BJ (cell line): ENCODE results near the gene GPRC5B. TPM values are rescaled to one million over a fixed set of nuclear protein-coding genes. Genes with fewer than 3 reads are reported as not detected.

ENCODE experiments used
- CTCF ChIA-PET: fragments of 350-600 bp; formaldehyde crosslinking; extraction: SDS; loops from one replicate; lab custom pipeline; 2021; ENCODE audit warnings: antibody characterized with exemption, inconsistent platforms; lab: Yijun Ruan, JAX
- POLR2A ChIA-PET: fragments of 300-600 bp; sonication (Branson Sonifier 250); formaldehyde crosslinking; extraction: SDS; loops from one replicate; lab custom pipeline; 2021; ENCODE audit warnings: antibody characterized with exemption; lab: Charles Lee
- DNase-seq: peaks from one replicate; pipeline ENCODE4 v3.0.0-alpha.2; 2011; ENCODE audit warnings: low read depth
- H3K27me3 ChIP-seq: 2 replicates; pipeline ENCODE4 v1.6.0; 2011; ENCODE audit warnings: low read length; ENCODE audit not compliant: control insufficient read depth, insufficient read depth
- H3K36me3 ChIP-seq: 2 replicates; pipeline ENCODE4 v1.5.1; 2011; ENCODE audit warnings: low read length; ENCODE audit not compliant: control insufficient read depth, insufficient read depth
- H3K4me3 ChIP-seq: 2 replicates; pipeline ENCODE4 v1.5.1; 2011; ENCODE audit warnings: low read depth, mild to moderate bottlenecking, control low read depth, low read length
- polyA plus RNA-seq: library from polyadenylated mRNA; depleted of rRNA; stranded (reverse); fragments of >200 nt; gene quantifications from 2 replicates; pipeline ENCODE4 v1.2.3, GENCODE V29; 2011
- TF ChIP-seq, protein P1 (sequence below): IDR thresholded peaks from 2 replicates; pipeline ENCODE4 v1.5.1; 2011; ENCODE audit warnings: low read depth, mild to moderate bottlenecking, control low read depth, inconsistent platforms, low read length, moderate library complexity; ENCODE audit not compliant: insufficient read depth

Gene GPRC5B
- polyA plus RNA-seq, 1 experiment, result 0.33 TPM

DNA sequence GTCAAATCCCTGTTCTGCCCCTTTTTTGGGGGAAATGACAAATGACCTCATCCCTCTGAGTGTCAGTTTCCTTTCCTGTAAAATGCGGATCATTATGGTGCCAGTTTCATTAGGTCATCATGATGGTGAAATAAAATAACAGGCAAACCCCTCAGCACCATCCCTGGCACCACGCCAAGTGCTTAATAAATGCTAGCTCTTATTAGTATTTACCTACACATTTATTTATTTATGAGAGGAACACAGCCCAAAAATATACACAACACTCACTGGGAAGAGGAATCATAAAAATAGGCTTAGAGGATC is 28.6 kb upstream of the GPRC5B start:
- CTCF ChIA-PET, result interaction anchor here (1.2 to 4.2 kb wide), 4 partner anchors 8 to 471 kb away, joined by 3 to 23 read pairs (median 6); no protein-coding TSS in a partner anchor
- POLR2A ChIA-PET, result no interaction called here
- no peaks in the 10 kb centered on the region for H3K27me3 ChIP-seq

DNA sequence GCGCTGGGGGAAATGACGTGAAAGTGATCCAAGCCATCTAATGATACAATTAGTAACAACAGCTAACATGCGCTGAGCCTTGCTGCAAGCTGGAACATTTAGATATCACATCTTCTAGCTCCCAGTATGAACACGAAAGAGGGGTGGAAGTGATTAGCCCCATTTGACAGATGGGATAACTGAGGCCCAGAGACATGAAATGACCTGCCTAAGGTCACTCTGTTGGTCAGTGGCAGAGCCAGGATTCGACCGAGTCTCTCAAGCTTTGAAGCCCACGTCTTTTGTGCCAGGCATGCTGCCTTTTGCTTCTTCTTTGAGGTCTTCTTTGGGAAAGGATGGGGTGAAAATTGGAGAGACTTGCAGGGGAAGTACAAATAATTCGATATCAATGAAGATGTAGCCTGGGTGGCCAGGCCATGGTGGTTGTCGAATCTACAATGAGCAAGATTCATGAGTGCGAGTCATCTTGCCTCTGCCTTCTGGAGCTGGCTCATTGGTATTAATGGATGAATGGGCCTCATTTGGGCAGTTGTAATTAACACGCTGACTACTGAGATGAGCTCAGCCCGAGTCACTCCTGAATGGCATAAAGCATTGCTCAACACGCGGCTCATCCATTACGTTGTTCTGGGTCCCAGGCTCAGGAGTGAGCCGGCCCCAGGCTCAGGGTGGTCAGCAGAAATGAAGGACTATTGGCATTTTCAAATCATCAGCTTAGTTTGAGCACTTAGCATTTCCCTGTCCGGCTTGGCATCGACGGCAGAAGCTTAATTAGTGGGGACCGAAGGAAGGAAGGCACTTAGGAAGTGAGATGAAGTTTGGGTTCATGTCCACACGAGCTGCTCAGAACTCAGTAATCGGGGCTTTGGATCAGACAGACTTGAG is 28.0 kb upstream of the GPRC5B start:
- peaks cover under 1% of the 10 kb centered on the region; the same call in 1 of the 2 replicates for H3K27me3 ChIP-seq
- CTCF ChIA-PET, result interaction anchor here (0.8 to 4.2 kb wide), 5 partner anchors 8 to 472 kb away, joined by 3 to 23 read pairs (median 5); no protein-coding TSS in a partner anchor
- no peak overlapping the region for H3K4me3 ChIP-seq
- TF ChIP-seq, protein P1, sequence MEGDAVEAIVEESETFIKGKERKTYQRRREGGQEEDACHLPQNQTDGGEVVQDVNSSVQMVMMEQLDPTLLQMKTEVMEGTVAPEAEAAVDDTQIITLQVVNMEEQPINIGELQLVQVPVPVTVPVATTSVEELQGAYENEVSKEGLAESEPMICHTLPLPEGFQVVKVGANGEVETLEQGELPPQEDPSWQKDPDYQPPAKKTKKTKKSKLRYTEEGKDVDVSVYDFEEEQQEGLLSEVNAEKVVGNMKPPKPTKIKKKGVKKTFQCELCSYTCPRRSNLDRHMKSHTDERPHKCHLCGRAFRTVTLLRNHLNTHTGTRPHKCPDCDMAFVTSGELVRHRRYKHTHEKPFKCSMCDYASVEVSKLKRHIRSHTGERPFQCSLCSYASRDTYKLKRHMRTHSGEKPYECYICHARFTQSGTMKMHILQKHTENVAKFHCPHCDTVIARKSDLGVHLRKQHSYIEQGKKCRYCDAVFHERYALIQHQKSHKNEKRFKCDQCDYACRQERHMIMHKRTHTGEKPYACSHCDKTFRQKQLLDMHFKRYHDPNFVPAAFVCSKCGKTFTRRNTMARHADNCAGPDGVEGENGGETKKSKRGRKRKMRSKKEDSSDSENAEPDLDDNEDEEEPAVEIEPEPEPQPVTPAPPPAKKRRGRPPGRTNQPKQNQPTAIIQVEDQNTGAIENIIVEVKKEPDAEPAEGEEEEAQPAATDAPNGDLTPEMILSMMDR, result no peak
- POLR2A ChIA-PET, result no interaction called here
- DNase-seq, result no peak
- no peaks in the 10 kb centered on the region for H3K36me3 ChIP-seq

More for the DNA sequence above, 28.6 kb upstream of the GPRC5B start:
- TF ChIP-seq, protein P1, result no peak
- no peak overlapping the region for H3K4me3 ChIP-seq
- no peaks in the 10 kb centered on the region for H3K36me3 ChIP-seq
- DNase-seq, result no peak

DNA sequence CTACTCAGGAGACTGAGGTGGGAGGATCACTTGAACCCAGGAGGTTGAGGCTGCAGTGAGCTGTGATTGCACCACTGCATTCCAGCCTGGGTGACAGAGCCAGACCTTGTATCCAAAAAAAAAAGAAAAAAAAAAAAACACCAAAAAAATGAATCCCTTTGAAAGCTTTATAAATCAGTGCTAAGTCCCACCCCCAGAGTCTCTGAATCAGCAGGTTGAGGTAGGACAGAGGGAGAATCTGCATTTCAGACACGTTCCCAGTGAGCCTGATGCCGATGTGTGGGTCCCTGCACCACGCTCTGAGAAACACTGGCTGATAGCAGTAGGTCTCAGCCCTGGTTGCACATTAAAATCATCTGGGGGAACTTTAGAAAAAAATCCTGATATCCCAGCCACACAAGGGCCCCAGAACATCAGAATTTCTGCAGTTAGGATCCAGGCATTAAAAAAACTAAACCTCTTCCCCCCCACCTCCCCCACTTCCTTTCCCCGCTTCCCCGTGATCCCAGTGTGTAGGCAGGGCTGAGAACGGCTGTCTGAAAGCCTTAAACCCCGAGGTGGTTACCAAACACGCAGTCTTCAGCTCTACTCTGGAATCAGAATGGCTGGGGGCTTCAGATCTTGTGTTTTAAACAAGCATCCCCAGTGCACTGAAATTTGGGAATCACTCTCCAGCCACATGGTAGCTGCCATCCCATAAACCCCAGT is 27.3 kb upstream of the GPRC5B start:
- POLR2A ChIA-PET, result no interaction called here
- DNase-seq, result no peak

DNA sequence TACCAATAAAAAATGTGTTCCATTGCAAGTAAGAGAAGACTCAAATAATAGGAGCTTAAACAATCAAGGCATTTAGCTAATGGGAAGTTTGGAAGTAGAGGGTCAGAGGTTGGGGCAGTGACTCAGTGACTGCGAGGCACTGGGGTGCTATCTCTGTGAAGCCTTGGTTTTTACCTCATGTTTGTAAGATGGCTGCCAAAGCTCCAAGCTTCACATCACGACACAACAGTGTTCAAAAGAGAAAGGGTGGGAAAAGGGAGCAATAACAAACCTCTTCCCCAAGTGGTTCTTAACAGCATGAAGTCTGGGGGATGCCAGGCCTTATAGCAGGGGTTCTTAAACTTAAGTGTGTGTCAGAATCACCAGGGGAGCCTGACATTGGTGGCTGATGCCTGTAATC is 26.6 kb upstream of the GPRC5B start:
- DNase-seq, result no peak
- H3K27me3 ChIP-seq, result peaks cover 2% of the 10 kb centered on the region; the same call in 1 of the 2 replicates
- CTCF ChIA-PET, result interaction anchor here (0.9 to 4.2 kb wide), 2 partner anchors 12 to 473 kb away, joined by 3 to 23 read pairs; no protein-coding TSS in a partner anchor
- no peaks in the 10 kb centered on the region for H3K36me3 ChIP-seq
- TF ChIP-seq, protein P1, result no peak
- POLR2A ChIA-PET, result no interaction called here
- H3K4me3 ChIP-seq, result no peak overlapping the region

More for the DNA sequence above, 27.3 kb upstream of the GPRC5B start:
- CTCF ChIA-PET, result interaction anchor here (0.9 to 4.2 kb wide), 3 partner anchors 9 to 472 kb away, joined by 3 to 23 read pairs (median 3); no protein-coding TSS in a partner anchor
- TF ChIP-seq, protein P1, result no peak
- no peaks in the 10 kb centered on the region for H3K36me3 ChIP-seq
- H3K27me3 ChIP-seq, result peaks cover 2% of the 10 kb centered on the region; the same call in 1 of the 2 replicates
- H3K4me3 ChIP-seq, result no peak overlapping the region
